K562 (cell line): ENCODE measurements around the gene UBAC2. TPM values are rescaled to one million over a fixed set of nuclear protein-coding genes. Genes with fewer than 3 reads are reported as not detected.

Experiments used
- ATAC-seq: fragments of 200-7000 bp; cut with Tn5 transposase; 3 replicates; pipeline ENCODE4 v1.9.1; 2020; ENCODE audit warnings: moderate library complexity
- BruUV-seq: library from RNA; stranded (reverse); fragments of 400-500 nt; replicated peaks from 2 replicates; lab custom pipeline; 2021; lab: Mats Ljungman, UMichigan
- CTCF ChIA-PET: fragments of 300-600 bp; formaldehyde crosslinking; extraction: SDS; loops from one replicate; lab custom pipeline; 2021; ENCODE audit warnings: low intra/inter-chr PET ratio; lab: Yijun Ruan, JAX
- POLR2A ChIA-PET: fragments of 300-600, 350-650 bp; sonication (Branson Sonifier 250); formaldehyde crosslinking; extraction: SDS; loops from one replicate; lab custom pipeline; 2021; ENCODE audit warnings: antibody characterized with exemption, inconsistent platforms; lab: Yijun Ruan, JAX
- DNase-seq, 4 experiments: peaks; one replicate each; pipeline versions ENCODE4 v3.0.0 to v3.0.0-alpha.2; 2011 to 2018; ENCODE audit warnings: low spot score in 3 of 4, mixed read lengths in 3 of 4; ENCODE audit errors: extremely low read depth in 1 of 4
- FAIRE-seq: peaks from 2 replicates; lab custom pipeline; 2011; peaks lifted over from hg19 to GRCh38; lab: Jason Lieb, UNC
- H2AFZ ChIP-seq: 2 replicates; pipeline ENCODE4 v1.6.0; 2011; ENCODE audit warnings: low read depth, low read length, control low read depth, inconsistent platforms
- H3K27ac ChIP-seq: fragments of 200-600 bp; 3 replicates; pipeline ENCODE4 v1.8.0; 2011; ENCODE audit warnings: low read depth, mild to moderate bottlenecking, control low read depth, inconsistent platforms, low read length, moderate library complexity, mixed read lengths; ENCODE audit errors: extremely low read depth
- H3K27me3 ChIP-seq, 2 experiments: fragments of 300-600 bp in 1 of 2; 2 replicates in 1 of 2; 3 replicates in 1 of 2; pipeline versions ENCODE4 v1.6.0 to v1.8.0; 2011; ENCODE audit warnings: inconsistent platforms in 2 of 2, low read length in 2 of 2, mild to moderate bottlenecking in 1 of 2, mixed read lengths in 1 of 2, moderate library complexity in 1 of 2; ENCODE audit not compliant: control insufficient read depth in 2 of 2, insufficient read depth in 2 of 2
- H3K36me3 ChIP-seq: fragments of 300-600 bp; 3 replicates; pipeline ENCODE4 v1.8.0; 2011; ENCODE audit warnings: mild to moderate bottlenecking, low read length, inconsistent platforms; ENCODE audit not compliant: control insufficient read depth, insufficient read depth
- H3K4me1 ChIP-seq, 2 experiments: fragments of 200-600 bp in 1 of 2; replicated peaks in 1 of 2; 2 replicates in 1 of 2; 3 replicates in 1 of 2; pipeline versions ENCODE4 v1.5.1 to v1.8.0; 2011; ENCODE audit warnings: inconsistent platforms in 2 of 2, low read length in 2 of 2, mild to moderate bottlenecking in 1 of 2, mixed read lengths in 1 of 2, moderate library complexity in 1 of 2; ENCODE audit not compliant: control insufficient read depth in 2 of 2, insufficient read depth in 2 of 2
- H3K4me2 ChIP-seq: 2 replicates; pipeline ENCODE4 v1.6.1; 2011; ENCODE audit warnings: low read length, control low read depth, inconsistent platforms, mixed read lengths; ENCODE audit not compliant: insufficient read depth
- H3K4me3 ChIP-seq: fragments of 200-600 bp; sonication (generic), shearing (Covaris generic); 2 replicates; pipeline ENCODE4 v1.5.1; 2016; ENCODE audit warnings: control low read depth, inconsistent platforms
- H3K79me2 ChIP-seq: fragments of 200-600 bp; 3 replicates; pipeline ENCODE4 v1.8.0; 2011; ENCODE audit warnings: low read length, inconsistent platforms; ENCODE audit not compliant: control insufficient read depth, insufficient read depth
- H3K9ac ChIP-seq, 2 experiments: 2 replicates each; pipeline versions ENCODE4 v1.6.0 to v1.6.1; 2011; ENCODE audit warnings: low read depth in 2 of 2, low read length in 2 of 2, control low read depth in 1 of 2, inconsistent platforms in 1 of 2, mild to moderate bottlenecking in 1 of 2, mixed read lengths in 1 of 2; ENCODE audit not compliant: insufficient read depth in 1 of 2
- H3K9me1 ChIP-seq: one replicate; pipeline ENCODE4 v1.6.0; 2011; ENCODE audit warnings: inconsistent platforms, mild to moderate bottlenecking, low read length, moderate library complexity; ENCODE audit not compliant: control insufficient read depth, insufficient read depth
- H3K9me3 ChIP-seq: replicated peaks from 2 replicates; pipeline ENCODE4 v1.5.1; 2011; ENCODE audit warnings: low read depth, low read length, inconsistent platforms; ENCODE audit not compliant: control insufficient read depth, insufficient read depth
- H4K20me1 ChIP-seq: replicated peaks from 2 replicates; pipeline ENCODE4 v1.6.1; 2011; ENCODE audit warnings: low read length, inconsistent platforms, mixed read lengths; ENCODE audit not compliant: control insufficient read depth, insufficient read depth
- ATF2 ChIP-seq: sonication (generic); formaldehyde crosslinking; IDR thresholded peaks from 2 replicates; pipeline ENCODE4 v1.8.1; 2022; ENCODE audit warnings: missing genetic modification reagents
- CREM ChIP-seq: IDR thresholded peaks from 2 replicates; pipeline ENCODE4 v1.6.1; 2014; ENCODE audit warnings: antibody characterized with exemption, low read depth
- LCOR ChIP-seq: sonication (generic); formaldehyde crosslinking; IDR thresholded peaks from 2 replicates; pipeline ENCODE4 v1.8.0; 2022; ENCODE audit warnings: mild to moderate bottlenecking, missing genetic modification reagents
- MECOM ChIP-seq: fragments of 250-450 bp; sonication (Bioruptor Pico); IDR thresholded peaks from 2 replicates; pipeline ENCODE4 v1.8.0; 2022; ENCODE audit warnings: inconsistent platforms
- NONO ChIP-seq, 2 experiments: fragments of 200-400 bp in 1 of 2; fragments of 450-650 bp in 1 of 2; formaldehyde crosslinking in 1 of 2; IDR thresholded peaks; 2 replicates each; pipeline ENCODE4 v1.6.1; 2017; ENCODE audit warnings: low read depth in 2 of 2, mild to moderate bottlenecking in 2 of 2, moderate library complexity in 2 of 2, low read length in 1 of 2
- POLR2A ChIP-seq: fragments of 450-650 bp; conservative IDR thresholded peaks from 2 replicates; pipeline ENCODE4 v1.6.1; 2016
- PYGO2 ChIP-seq: fragments of 450-650 bp; IDR thresholded peaks from 2 replicates; pipeline ENCODE4 v1.6.1; 2016; ENCODE audit warnings: mild to moderate bottlenecking, missing genetic modification characterization, moderate library complexity, missing compliant biosample characterization
- SIX5 ChIP-seq, 2 experiments: IDR thresholded peaks; 2 replicates each; pipeline ENCODE4 v1.6.1; 2011; ENCODE audit warnings: low read length in 2 of 2, borderline replicate concordance in 1 of 2, low read depth in 1 of 2, mild to moderate bottlenecking in 1 of 2, moderate library complexity in 1 of 2; ENCODE audit not compliant: insufficient read depth in 1 of 2
- TCF3 ChIP-seq: sonication (generic); formaldehyde crosslinking; IDR thresholded peaks from 2 replicates; pipeline ENCODE4 v1.4.0; 2020; ENCODE audit warnings: mild to moderate bottlenecking, missing genetic modification reagents
- ZNF511 ChIP-seq: sonication (generic); formaldehyde crosslinking; IDR thresholded peaks from 2 replicates; pipeline ENCODE4 v1.8.0; 2022; ENCODE audit warnings: mild to moderate bottlenecking, missing genetic modification reagents
- WGBS: fragments of 100-300 bp; shearing (Covaris generic); methylation state at CpG from one replicate; pipeline ENCODE4 v1.1.6; 2016; ENCODE audit warnings: low coverage, mixed read lengths; ENCODE audit not compliant: insufficient coverage; ENCODE audit errors: missing lambda C conversion rate; 5-methylcytosine and 5-hydroxymethylcytosine counted together
- in situ Hi-C: fragments of 300-500 bp; cut with MboI; formaldehyde crosslinking; loops from 4 replicates; pipeline ENCODE4 v1.15.0; 2018; ENCODE audit warnings: inconsistent platforms, mixed read lengths
- intact Hi-C: fragments of 100-400 bp; cut with micrococcal nuclease; formaldehyde crosslinking; loops from 2 replicates; pipeline ENCODE4 v1.14.2; 2022
- polyA plus RNA-seq, 8 experiments: library from polyadenylated mRNA; depleted of rRNA in 4 of 8; stranded (reverse) in 5 of 8; unstranded in 3 of 8; fragments of >200 nt; fragmentation: Nextera tagmentation in 2 of 8; fragmentation: Illumina TruSeq in 1 of 8; extraction: Ambion mirVana in 2 of 8; extraction: Trizol in 1 of 8; gene quantifications; 2 replicates each; pipeline versions ENCODE4 v1.2.1 to v1.2.3, GENCODE V29; 2011 to 2014; ENCODE audit warnings: inconsistent platforms in 1 of 8, missing spikeins in 1 of 8
- total RNA-seq, 7 experiments: library from RNA; depleted of rRNA in 6 of 7; stranded (reverse); fragments of >200 nt in 6 of 7; fragmentation: Illumina TruSeq in 2 of 7; extraction: Trizol in 2 of 7; gene quantifications; 2 replicates each; pipeline versions ENCODE4 v1.2.1 to v1.2.3, GENCODE V29; 2011 to 2021; ENCODE audit warnings: low replicate concordance in 1 of 7
- TF ChIP-seq, protein P1 (sequence below): fragments of 450-650 bp; IDR thresholded peaks from 2 replicates; pipeline ENCODE4 v1.6.1; 2016; ENCODE audit warnings: borderline replicate concordance
- TF ChIP-seq, protein P2 (sequence below), 2 experiments: fragments of 450-650 bp; conservative IDR thresholded peaks; 2 replicates each; pipeline ENCODE4 v1.6.1; 2017; ENCODE audit warnings: mild to moderate bottlenecking in 2 of 2, moderate library complexity in 2 of 2

The UBAC2 gene
- total and polyA plus RNA-seq, 9 of the 15 experiments (the other 6 are each of a cell fraction or from before 2014, with no cell fraction given) = 6.0 to 84.1 (median 32.3) TPM

GRCh38 chr13:99371956-99372355 is 171.3 kb downstream of the UBAC2 start:
- H3K27me3 ChIP-seq = no peaks in the 10 kb centered on the region
- FAIRE-seq = no peak
- peaks cover 0 to 4% of the 10 kb centered on the region in 2 experiments; a peak in 2 of 5 replicates for H3K4me1 ChIP-seq
- no peak overlapping the region for H3K4me3 ChIP-seq
- H3K9me3 ChIP-seq = no peaks in the 10 kb centered on the region
- no peak for DNase-seq
- intact Hi-C loops = no loop called here
- no peaks in the 10 kb centered on the region for H3K9me1 ChIP-seq
- H4K20me1 ChIP-seq = no peaks in the 10 kb centered on the region
- no peaks in the 10 kb centered on the region for H3K79me2 ChIP-seq
- H3K27ac ChIP-seq = no peak overlapping the region
- H3K4me2 ChIP-seq = no peak overlapping the region
- H3K9ac ChIP-seq = no peak overlapping the region
- TF ChIP-seq, protein P1, sequence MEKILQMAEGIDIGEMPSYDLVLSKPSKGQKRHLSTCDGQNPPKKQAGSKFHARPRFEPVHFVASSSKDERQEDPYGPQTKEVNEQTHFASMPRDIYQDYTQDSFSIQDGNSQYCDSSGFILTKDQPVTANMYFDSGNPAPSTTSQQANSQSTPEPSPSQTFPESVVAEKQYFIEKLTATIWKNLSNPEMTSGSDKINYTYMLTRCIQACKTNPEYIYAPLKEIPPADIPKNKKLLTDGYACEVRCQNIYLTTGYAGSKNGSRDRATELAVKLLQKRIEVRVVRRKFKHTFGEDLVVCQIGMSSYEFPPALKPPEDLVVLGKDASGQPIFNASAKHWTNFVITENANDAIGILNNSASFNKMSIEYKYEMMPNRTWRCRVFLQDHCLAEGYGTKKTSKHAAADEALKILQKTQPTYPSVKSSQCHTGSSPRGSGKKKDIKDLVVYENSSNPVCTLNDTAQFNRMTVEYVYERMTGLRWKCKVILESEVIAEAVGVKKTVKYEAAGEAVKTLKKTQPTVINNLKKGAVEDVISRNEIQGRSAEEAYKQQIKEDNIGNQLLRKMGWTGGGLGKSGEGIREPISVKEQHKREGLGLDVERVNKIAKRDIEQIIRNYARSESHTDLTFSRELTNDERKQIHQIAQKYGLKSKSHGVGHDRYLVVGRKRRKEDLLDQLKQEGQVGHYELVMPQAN = no peak
- TF ChIP-seq TCF3 (CRISPR knock-in tag) (no peak), POLR2A (no peak), CREM (no peak), NONO (IDR thresholded peaks at IDR 0.05; ENCODE audit: low read depth in 2 of 2, low read length in 1 of 2) (no peak), PYGO2 (tag) (no peak), ATF2 (CRISPR knock-in tag) (no peak), ZNF511 (no peak), MECOM (CRISPR knock-in tag) (no peak), LCOR (CRISPR knock-in tag) (no peak), SIX5 (IDR thresholded peaks at IDR 0.05; ENCODE audit: borderline replicate concordance in 1 of 2, insufficient read depth in 1 of 2, low read depth in 1 of 2, low read length in 2 of 2) (no peak)
- TF ChIP-seq, protein P2, sequence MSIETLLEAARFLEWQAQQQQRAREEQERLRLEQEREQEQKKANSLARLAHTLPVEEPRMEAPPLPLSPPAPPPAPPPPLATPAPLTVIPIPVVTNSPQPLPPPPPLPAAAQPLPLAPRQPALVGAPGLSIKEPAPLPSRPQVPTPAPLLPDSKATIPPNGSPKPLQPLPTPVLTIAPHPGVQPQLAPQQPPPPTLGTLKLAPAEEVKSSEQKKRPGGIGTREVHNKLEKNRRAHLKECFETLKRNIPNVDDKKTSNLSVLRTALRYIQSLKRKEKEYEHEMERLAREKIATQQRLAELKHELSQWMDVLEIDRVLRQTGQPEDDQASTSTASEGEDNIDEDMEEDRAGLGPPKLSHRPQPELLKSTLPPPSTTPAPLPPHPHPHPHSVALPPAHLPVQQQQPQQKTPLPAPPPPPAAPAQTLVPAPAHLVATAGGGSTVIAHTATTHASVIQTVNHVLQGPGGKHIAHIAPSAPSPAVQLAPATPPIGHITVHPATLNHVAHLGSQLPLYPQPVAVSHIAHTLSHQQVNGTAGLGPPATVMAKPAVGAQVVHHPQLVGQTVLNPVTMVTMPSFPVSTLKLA (conservative IDR thresholded peaks at IDR 0.05) = no peak
- WGBS = 95% methylated on average over 9 of the region's 9 CpGs
- BruUV-seq = no TSS peak
- ChIA-PET CTCF (no interaction called here), POLR2A (interaction anchor here (0.7 kb wide), 1 partner anchor 40 kb away, joined by 4 read pairs; no protein-coding TSS in a partner anchor)
- no peak for ATAC-seq
- no peak overlapping the region for H2AFZ ChIP-seq
- H3K36me3 ChIP-seq = peaks cover 26% of the 10 kb centered on the region; the same call in 2 of the 3 replicates
- in situ Hi-C loops = no loop called here
